ENCODE measurements around the gene SMAD5.

DNA sequence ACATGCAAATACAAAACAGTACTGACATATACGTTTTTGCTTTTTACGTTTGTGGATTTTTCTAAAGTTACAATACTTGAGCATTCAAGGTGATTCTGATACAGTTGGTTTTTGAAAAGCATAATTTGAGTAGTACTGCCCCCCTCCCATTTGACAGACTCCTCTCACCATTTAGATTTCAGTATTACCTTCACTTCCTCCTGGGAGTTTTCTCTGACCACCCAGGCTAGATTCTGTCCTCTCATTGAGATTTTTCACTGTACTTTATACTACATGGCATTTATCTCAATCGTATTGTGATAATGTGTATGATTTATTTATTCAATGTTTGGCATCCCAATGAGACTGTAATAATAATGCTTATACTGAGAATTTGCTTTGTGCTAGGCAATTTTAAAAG, 32.8 kb upstream of the SMAD5 start:
- no peak for TF ChIP-seq EZH2 (IDR thresholded peaks at IDR 0.05; ENCODE audit: borderline replicate concordance)
- no peak for TF ChIP-seq CTCF (IDR thresholded peaks at IDR 0.05; ENCODE audit: poor library complexity)
- no peak for TF ChIP-seq EZH2phosphoT487 (IDR thresholded peaks at IDR 0.05; ENCODE audit: low read depth, severe bottlenecking, unreplicated experiment)
